ENCODE results near the gene RNF213. TPM values are rescaled to one million over a fixed set of nuclear protein-coding genes. Genes with fewer than 3 reads are reported as not detected.
A peak's percentile ranks its signal among the peaks of the same experiment; 100 is the strongest.

Gene RNF213
- polyA plus RNA-seq, 1 of the 3 experiments (the other 2 are of a cell fraction): 57.5 TPM

DNA sequence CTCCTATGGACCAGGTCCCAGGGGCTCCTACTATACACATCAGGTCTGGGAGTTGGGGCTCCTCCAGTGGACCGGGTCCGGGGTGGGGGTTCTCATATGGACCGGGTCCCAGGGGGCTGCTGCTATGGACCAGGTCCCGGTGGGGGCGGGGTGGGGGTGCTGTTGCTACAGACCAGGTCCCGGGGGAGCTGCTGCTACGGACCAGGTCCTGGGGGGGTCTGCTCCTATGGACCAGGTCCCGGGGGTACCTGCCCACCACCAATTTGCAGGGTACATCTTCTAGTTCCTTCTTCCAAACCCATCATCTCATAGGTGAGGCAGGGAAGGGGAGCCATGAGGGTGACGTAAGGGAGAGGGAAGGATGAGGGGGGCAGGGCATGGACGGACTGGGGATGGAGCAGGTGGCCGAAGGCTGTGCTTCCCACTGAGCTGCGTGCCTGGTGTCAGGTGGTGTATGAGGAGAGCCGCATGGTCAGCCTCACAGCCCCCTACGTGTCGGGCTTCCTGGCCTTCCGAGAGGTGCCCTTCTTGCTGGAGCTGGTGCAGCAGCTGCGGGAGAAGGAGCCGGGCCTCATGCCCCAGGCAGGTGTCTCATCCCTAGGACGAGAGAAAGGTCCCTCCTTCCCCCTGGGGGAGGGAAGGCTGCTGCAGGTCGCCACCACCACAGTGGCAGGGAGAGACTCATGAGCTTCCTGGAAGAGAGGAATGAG, 160.9 kb downstream of the RNF213 start:
- POLR2A ChIA-PET: interaction anchor here (0.7 kb wide), 1 partner anchor 12 kb away, joined by 3 read pairs; no protein-coding TSS in a partner anchor

GRCh38 chr17:80422276-80422675, 161.6 kb downstream of the RNF213 start:
- POLR2A ChIA-PET: interaction anchor here (0.7 kb wide), 1 partner anchor 11 kb away, joined by 3 read pairs; no protein-coding TSS in a partner anchor
- no peak overlapping the region for H3K4me2 ChIP-seq
- no peaks in the 10 kb centered on the region for H3K27me3 ChIP-seq (ENCODE audit: insufficient read depth)
- H3F3A ChIP-seq (replicated peaks; ENCODE audit: insufficient read depth): peaks cover 11% of the 10 kb centered on the region
- no peaks in the 10 kb centered on the region for H3K9me2 ChIP-seq
- DNase-seq: peak; percentile 36
- no peak overlapping the region for H3K9ac ChIP-seq
- H3K27ac ChIP-seq (ENCODE audit: low read depth in 2 of 2, low read length in 1 of 2): no peak overlapping the region
- H3K9me3 ChIP-seq: no peaks in the 10 kb centered on the region
- no peak for TF ChIP-seq RFX5 (IDR thresholded peaks at IDR 0.05; ENCODE audit: low read length)
- TF ChIP-seq POLR2AphosphoS5 (IDR thresholded peaks at IDR 0.05; ENCODE audit: low read depth, low read length): no peak
- no peak for TF ChIP-seq SIN3A (IDR thresholded peaks at IDR 0.05; ENCODE audit: borderline replicate concordance, low read depth, low read length)
- TF ChIP-seq FOXM1 (IDR thresholded peaks at IDR 0.05; ENCODE audit: low read depth): no peak
- peaks cover 22% of the 10 kb centered on the region for H4K20me1 ChIP-seq (ENCODE audit: insufficient read depth)
- no peak overlapping the region for H2AFZ ChIP-seq (ENCODE audit: low read depth)
- peaks cover 0 to 5% of the 10 kb centered on the region in 2 experiments; a peak in 1 of 4 replicates for H3K4me1 ChIP-seq (ENCODE audit: control insufficient read depth in 1 of 2, insufficient read depth in 2 of 2, low read depth in 1 of 2, low read length in 1 of 2)
- H3K79me2 ChIP-seq (ENCODE audit: insufficient read depth): peaks cover 18% of the 10 kb centered on the region
- H3K4me3 ChIP-seq (ENCODE audit: low read depth in 2 of 2, low read length in 1 of 2): no peak overlapping the region
- CTCF ChIA-PET: interaction anchor here (0.6 to 1.1 kb wide), 4 partner anchors 153 to 446 kb away, joined by 3 to 4 read pairs (median 3); no protein-coding TSS in a partner anchor
- WGBS (ENCODE audit: low lambda C conversion rate): 87% methylated on average over 18 of the region's 18 CpGs
- peaks cover 19 to 27% of the 10 kb centered on the region in 2 experiments for H3K36me3 ChIP-seq (replicated peaks in 1 of 2; ENCODE audit: control insufficient read depth in 1 of 2, insufficient read depth in 2 of 2, low read length in 1 of 2)

More for the DNA sequence above, 160.9 kb downstream of the RNF213 start:
- Histone ChIP-seq H3K27me3 (ENCODE audit: insufficient read depth) (no peaks in the 10 kb centered on the region), H3K27ac (ENCODE audit: low read depth in 2 of 2, low read length in 1 of 2) (no peak overlapping the region), H3K36me3 (replicated peaks in 1 of 2; ENCODE audit: control insufficient read depth in 1 of 2, insufficient read depth in 2 of 2, low read length in 1 of 2) (peaks cover 25 to 28% of the 10 kb centered on the region in 2 experiments), H3K9ac (no peak overlapping the region), H3K9me2 (no peaks in the 10 kb centered on the region), H3K4me3 (ENCODE audit: low read depth in 2 of 2, low read length in 1 of 2) (no peak overlapping the region), H3K4me2 (no peak overlapping the region), H4K20me1 (ENCODE audit: insufficient read depth) (peaks cover 28% of the 10 kb centered on the region), H3K9me3 (no peaks in the 10 kb centered on the region), H2AFZ (ENCODE audit: low read depth) (no peak overlapping the region), H3K4me1 (ENCODE audit: control insufficient read depth in 1 of 2, insufficient read depth in 2 of 2, low read depth in 1 of 2, low read length in 1 of 2) (peaks cover 5 to 9% of the 10 kb centered on the region in 2 experiments; a peak in 1 of 4 replicates), H3F3A (replicated peaks; ENCODE audit: insufficient read depth) (peaks cover 10% of the 10 kb centered on the region), H3K79me2 (ENCODE audit: insufficient read depth) (peaks cover 25% of the 10 kb centered on the region)
- CTCF ChIA-PET: interaction anchor here (0.6 to 1.1 kb wide), 4 partner anchors 154 to 445 kb away, joined by 3 to 4 read pairs (median 3); no protein-coding TSS in a partner anchor
- 89% methylated on average over 13 of the region's 20 CpGs for WGBS (ENCODE audit: low lambda C conversion rate)
- TF ChIP-seq MAX (IDR thresholded peaks at IDR 0.05; ENCODE audit: low read depth) (no peak), ELF1 (IDR thresholded peaks at IDR 0.05) (no peak)
- TF ChIP-seq, protein P1, sequence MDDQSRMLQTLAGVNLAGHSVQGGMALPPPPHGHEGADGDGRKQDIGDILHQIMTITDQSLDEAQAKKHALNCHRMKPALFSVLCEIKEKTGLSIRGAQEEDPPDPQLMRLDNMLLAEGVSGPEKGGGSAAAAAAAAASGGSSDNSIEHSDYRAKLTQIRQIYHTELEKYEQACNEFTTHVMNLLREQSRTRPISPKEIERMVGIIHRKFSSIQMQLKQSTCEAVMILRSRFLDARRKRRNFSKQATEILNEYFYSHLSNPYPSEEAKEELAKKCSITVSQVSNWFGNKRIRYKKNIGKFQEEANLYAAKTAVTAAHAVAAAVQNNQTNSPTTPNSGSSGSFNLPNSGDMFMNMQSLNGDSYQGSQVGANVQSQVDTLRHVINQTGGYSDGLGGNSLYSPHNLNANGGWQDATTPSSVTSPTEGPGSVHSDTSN (IDR thresholded peaks at IDR 0.05): 0 out of 2 replicates have a peak, but pooled peaks have one; percentile 5
- peak; percentile 41 for DNase-seq

DNA sequence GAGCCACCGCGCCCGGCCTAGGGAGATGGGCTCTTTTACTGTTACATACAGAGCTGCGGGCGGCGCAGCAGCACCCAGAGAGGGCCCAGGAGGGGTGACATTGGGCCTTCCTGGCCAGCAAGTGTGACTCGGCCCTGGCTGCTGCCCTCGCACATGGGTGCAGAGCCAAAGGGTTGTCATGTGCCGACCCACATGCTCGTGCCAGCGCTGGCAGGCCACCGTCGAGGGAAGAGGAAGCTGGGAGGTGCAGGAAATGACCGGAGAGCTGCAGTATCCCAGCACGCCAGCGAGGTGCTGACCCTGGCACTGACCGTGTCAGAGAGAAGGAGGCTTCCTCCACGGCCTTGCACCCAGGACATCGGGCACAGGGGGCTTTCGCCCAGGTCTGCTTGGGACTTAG, 162.3 kb downstream of the RNF213 start:
- peak; percentile 30 for DNase-seq
- CTCF ChIA-PET: interaction anchor here (1.1 to 6.5 kb wide), 5 partner anchors 55 to 559 kb away, joined by 3 to 81 read pairs (median 10); no protein-coding TSS in a partner anchor
- H3K9me2 ChIP-seq: no peaks in the 10 kb centered on the region
- peaks cover 11% of the 10 kb centered on the region; the same call in 1 of the 2 replicates for H3K79me2 ChIP-seq (ENCODE audit: insufficient read depth)
- 87% methylated on average over 16 of the region's 20 CpGs for WGBS (ENCODE audit: low lambda C conversion rate)
- H3K36me3 ChIP-seq (replicated peaks in 1 of 2; ENCODE audit: control insufficient read depth in 1 of 2, insufficient read depth in 2 of 2, low read length in 1 of 2): peaks cover 14 to 24% of the 10 kb centered on the region in 2 experiments
- no peaks in the 10 kb centered on the region; a peak in 1 of 4 replicates for H3K4me1 ChIP-seq (ENCODE audit: control insufficient read depth in 1 of 2, insufficient read depth in 2 of 2, low read depth in 1 of 2, low read length in 1 of 2)
- no peak overlapping the region for H3K9ac ChIP-seq
- H3F3A ChIP-seq (replicated peaks; ENCODE audit: insufficient read depth): peaks cover 11% of the 10 kb centered on the region
- H3K4me3 ChIP-seq (ENCODE audit: low read depth in 2 of 2, low read length in 1 of 2): no peak overlapping the region
- H3K27ac ChIP-seq (ENCODE audit: low read depth in 2 of 2, low read length in 1 of 2): no peak overlapping the region
- no peaks in the 10 kb centered on the region for H3K9me3 ChIP-seq
- peaks cover 15% of the 10 kb centered on the region for H4K20me1 ChIP-seq (ENCODE audit: insufficient read depth)
- POLR2A ChIA-PET: interaction anchor here (0.6 to 2.6 kb wide), 4 partner anchors 9 to 336 kb away, joined by 3 to 10 read pairs (median 5); partner anchors contain the start of gene ENDOV
- H3K27me3 ChIP-seq (ENCODE audit: insufficient read depth): no peaks in the 10 kb centered on the region
- no peak overlapping the region for H3K4me2 ChIP-seq
- H2AFZ ChIP-seq (ENCODE audit: low read depth): no peak overlapping the region
- TF ChIP-seq TEAD4 (IDR thresholded peaks at IDR 0.05; ENCODE audit: borderline replicate concordance, insufficient read depth): no peak
- TF ChIP-seq ZBTB33 (IDR thresholded peaks at IDR 0.05; ENCODE audit: borderline replicate concordance, low read depth): no peak
- TF ChIP-seq, protein P1 (IDR thresholded peaks at IDR 0.05): no peak
- no peak for TF ChIP-seq JUND (IDR thresholded peaks at IDR 0.05)
- no peak for TF ChIP-seq RFX5 (IDR thresholded peaks at IDR 0.05; ENCODE audit: low read length)
- no peak for TF ChIP-seq NRF1 (IDR thresholded peaks at IDR 0.05; ENCODE audit: low read depth, low read length)
- TF ChIP-seq USF1 (IDR thresholded peaks at IDR 0.05; ENCODE audit: borderline replicate concordance, low read depth): no peak
- TF ChIP-seq MXI1 (IDR thresholded peaks at IDR 0.05; ENCODE audit: low read depth, low read length): no peak
- no peak for TF ChIP-seq MEF2A (IDR thresholded peaks at IDR 0.05; ENCODE audit: borderline replicate concordance, low read depth)
- TF ChIP-seq NFIC (IDR thresholded peaks at IDR 0.05; ENCODE audit: borderline replicate concordance): no peak

Measured in SK-N-SH (cell line).